ENCODE results near the gene BCKDHA.

DNA sequence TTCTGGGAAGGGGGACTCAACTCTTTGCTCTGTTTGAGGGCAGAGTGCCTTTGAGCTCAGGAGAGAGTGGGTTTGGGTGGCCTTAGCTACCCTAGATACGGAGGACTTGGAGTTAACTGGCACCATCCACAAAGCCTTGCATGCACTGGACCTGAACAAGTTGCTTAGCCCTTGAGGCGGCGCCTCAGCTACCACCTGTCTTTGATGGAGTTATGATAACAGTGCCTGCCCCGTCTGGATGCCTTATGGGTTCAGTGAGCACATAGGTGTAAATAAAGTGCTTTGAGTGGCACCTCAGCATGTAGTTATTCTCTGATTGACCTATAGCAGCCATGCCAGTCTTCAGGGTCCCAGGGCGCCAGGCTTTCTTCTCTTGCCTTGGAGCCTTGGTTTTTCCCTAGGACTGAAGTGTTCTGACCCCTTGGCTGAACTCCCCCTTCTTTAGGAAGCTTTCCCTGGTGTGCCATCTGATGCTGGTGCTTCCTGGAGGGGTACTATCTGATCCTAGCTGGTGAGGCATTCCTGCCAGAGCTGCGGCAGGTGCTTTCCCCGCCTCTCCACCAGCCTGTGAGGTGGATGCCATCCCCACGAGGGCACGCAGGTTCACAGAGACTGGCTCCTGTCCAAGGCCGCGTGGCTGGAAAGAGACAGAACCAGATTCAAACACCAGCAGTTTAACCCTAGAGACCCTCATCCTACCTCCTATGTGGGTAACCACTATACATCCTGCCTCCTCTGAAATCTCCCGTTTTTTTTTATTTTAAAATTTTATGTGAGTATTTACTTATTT lies 5.8 kb downstream of the BCKDHA start:
- TF ChIP-seq, protein P1, sequence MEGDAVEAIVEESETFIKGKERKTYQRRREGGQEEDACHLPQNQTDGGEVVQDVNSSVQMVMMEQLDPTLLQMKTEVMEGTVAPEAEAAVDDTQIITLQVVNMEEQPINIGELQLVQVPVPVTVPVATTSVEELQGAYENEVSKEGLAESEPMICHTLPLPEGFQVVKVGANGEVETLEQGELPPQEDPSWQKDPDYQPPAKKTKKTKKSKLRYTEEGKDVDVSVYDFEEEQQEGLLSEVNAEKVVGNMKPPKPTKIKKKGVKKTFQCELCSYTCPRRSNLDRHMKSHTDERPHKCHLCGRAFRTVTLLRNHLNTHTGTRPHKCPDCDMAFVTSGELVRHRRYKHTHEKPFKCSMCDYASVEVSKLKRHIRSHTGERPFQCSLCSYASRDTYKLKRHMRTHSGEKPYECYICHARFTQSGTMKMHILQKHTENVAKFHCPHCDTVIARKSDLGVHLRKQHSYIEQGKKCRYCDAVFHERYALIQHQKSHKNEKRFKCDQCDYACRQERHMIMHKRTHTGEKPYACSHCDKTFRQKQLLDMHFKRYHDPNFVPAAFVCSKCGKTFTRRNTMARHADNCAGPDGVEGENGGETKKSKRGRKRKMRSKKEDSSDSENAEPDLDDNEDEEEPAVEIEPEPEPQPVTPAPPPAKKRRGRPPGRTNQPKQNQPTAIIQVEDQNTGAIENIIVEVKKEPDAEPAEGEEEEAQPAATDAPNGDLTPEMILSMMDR (IDR thresholded peaks at IDR 0.05 in 8 of 11, conservative IDR thresholded peaks at IDR 0.05 in 3 of 11) = no peak
- TF ChIP-seq POLR2AphosphoS5 (IDR thresholded peaks at IDR 0.05) (no peak), POLR2A (IDR thresholded peaks at IDR 0.05) (no peak)

Measured in spleen (tissue), 7 donors.